Measurements from ENCODE around the gene LARGE1.

The LARGE1 gene

DNA sequence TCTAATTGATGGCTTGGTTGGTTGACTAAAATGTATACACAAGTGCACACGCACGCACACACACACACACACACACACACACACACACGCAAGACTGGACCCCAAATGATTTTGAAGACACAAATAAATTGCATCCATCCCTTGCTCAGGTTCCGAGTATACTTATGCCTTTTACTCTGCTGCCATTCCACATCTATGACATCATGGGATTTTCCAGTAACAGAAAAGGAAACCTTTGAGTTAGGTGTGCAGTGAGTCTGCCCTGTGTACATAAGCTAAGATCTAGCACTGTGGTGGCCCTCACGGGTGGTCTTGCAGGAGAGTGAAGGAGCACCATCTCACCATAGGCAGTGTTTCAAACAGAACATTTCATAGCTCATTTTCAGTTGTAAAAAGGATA is 20.5 kb upstream of the LARGE1 start:
- TF ChIP-seq, protein P1, sequence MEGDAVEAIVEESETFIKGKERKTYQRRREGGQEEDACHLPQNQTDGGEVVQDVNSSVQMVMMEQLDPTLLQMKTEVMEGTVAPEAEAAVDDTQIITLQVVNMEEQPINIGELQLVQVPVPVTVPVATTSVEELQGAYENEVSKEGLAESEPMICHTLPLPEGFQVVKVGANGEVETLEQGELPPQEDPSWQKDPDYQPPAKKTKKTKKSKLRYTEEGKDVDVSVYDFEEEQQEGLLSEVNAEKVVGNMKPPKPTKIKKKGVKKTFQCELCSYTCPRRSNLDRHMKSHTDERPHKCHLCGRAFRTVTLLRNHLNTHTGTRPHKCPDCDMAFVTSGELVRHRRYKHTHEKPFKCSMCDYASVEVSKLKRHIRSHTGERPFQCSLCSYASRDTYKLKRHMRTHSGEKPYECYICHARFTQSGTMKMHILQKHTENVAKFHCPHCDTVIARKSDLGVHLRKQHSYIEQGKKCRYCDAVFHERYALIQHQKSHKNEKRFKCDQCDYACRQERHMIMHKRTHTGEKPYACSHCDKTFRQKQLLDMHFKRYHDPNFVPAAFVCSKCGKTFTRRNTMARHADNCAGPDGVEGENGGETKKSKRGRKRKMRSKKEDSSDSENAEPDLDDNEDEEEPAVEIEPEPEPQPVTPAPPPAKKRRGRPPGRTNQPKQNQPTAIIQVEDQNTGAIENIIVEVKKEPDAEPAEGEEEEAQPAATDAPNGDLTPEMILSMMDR (IDR thresholded peaks at IDR 0.05; ENCODE audit: low read depth, low read length), result no peak
- no peak overlapping the region for H3K4me3 ChIP-seq (ENCODE audit: low read depth, low read length)

DNA sequence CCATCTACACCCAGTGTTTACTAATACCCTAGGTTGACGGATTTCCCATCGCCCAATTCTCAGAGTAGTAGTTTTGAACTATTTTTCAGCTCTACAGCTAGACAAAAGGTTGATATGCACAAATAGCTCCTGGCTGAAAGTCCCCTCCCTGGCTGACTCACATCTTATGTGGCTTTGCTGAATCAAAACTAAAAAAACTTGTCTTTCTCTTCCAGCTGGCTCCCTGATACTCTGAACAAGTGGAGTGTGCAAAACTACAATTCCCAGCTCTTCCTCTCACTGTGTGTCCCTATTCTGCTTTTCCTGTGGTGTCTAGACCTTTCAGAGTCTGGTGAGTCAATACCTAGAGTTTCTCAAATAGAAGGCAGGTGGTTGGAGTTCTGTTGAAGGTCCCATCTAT is 12.7 kb upstream of the LARGE1 start:
- TF ChIP-seq, protein P1 (IDR thresholded peaks at IDR 0.05; ENCODE audit: low read depth, low read length), result no peak

DNA sequence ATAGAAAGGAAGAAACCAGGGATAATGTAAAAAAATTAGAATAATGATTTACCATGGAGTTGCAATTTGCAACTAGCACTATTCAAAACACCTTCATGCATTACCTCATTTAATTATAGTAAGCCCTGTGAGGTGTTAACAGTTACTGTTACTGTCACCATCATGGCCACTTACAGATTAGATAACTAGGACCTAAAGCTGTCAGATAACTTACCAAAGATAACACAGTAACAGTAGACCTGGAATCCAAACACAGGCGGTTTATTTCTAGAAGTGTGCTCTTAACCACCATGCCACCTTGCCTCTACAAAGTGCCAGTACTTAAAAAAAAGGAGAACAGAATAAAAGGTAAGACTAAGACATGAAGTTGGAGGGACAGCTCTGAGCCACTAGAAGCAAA is 11.1 kb upstream of the LARGE1 start:
- TF ChIP-seq, protein P1 (IDR thresholded peaks at IDR 0.05; ENCODE audit: low read depth, low read length), result no peak
- H3K4me3 ChIP-seq (ENCODE audit: low read depth, low read length), result no peak overlapping the region

More for the DNA sequence above, 12.7 kb upstream of the LARGE1 start:
- no peak overlapping the region for H3K4me3 ChIP-seq (ENCODE audit: low read depth, low read length)

DNA sequence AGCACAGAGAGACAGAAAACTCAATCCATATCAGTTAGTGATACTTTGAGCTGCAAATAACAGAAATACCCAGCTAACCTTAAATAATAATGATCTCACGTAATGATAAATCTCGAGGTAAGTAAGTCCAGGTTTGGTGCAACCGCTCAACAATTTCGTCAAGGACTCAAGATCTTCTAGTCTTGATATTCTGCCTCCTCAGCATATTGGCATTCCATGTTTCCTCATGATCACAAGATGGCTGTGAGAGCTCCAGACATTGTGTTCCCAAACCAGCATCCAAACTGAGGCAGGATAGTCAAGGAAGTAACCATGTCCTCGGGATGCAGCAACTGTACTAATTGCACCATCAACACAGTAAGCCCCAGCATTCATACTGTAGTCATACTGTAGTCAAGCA is 7.5 kb upstream of the LARGE1 start:
- TF ChIP-seq, protein P1 (IDR thresholded peaks at IDR 0.05; ENCODE audit: low read depth, low read length), result no peak

DNA sequence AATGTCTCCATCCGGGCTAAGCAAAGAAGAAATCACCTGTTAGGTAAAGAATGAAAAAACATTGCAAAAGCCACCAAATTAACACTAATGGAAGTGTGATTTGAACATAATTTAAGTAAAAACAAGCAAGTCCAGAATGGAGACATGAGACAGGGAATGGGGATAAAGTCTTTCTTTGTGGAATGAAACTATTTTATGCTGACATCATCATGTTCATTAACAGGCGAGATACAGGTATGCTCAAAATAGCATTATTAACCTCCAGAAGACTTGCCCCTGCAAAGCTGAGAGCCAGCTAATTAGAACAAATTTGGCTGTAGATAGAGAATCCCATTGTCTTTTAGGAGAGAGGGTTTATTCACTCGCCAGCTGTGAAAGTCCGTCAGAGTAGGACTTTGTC is 4.9 kb upstream of the LARGE1 start:
- TF ChIP-seq, protein P1 (IDR thresholded peaks at IDR 0.05; ENCODE audit: low read depth, low read length), result no peak
- no peak overlapping the region for H3K4me3 ChIP-seq (ENCODE audit: low read depth, low read length)

More for the DNA sequence above, 7.5 kb upstream of the LARGE1 start:
- H3K4me3 ChIP-seq (ENCODE audit: low read depth, low read length), result no peak overlapping the region

DNA sequence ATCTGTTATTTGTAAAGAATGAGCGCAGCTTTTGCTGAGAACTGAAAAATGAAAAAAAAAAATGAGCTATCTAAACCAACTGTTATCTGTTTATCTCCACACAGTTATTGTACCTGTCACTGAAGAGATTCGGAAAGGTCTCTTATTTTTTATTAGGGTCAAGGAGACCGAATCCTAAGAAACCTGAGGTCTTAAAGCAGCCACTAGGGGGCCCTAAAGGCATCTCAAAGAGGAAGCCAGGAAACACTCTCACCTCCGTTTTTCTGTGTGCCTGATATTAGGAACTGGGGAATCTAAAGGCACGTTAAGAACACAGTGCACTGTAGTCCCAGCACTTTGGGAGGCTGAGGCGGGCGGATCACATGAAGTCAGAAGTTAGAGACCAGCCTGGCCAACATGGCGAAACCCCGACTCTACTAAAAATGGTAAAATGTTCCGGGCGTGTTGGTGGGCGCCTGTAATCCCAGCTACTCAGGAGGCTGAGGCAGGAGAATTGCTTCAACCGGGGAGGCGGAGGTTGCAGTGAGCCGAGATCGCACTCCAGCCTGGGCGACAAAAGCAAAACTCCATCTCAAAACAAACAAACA is 3.5 kb upstream of the LARGE1 start:
- TF ChIP-seq, protein P1 (IDR thresholded peaks at IDR 0.05; ENCODE audit: low read depth, low read length), result peak; percentile 72
- H3K4me3 ChIP-seq (ENCODE audit: low read depth, low read length), result no peak overlapping the region

DNA sequence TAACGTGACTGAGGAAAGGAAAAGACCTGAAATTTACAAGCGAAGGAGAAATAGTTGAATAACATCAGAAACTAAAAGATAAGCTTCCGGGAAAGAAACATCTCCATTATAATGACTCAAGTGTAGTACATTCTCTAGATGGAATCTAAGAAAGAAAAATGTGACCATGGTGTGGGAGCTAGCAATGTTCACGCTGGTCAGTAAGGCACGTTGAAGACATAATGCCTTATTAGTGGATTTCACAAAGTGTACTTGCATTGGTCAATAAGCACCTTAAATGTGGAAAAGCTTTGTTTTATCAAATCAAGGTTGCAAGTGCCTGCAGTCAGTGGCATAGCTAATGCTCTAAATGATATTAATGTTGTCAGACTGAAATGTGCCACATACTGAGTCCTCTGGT is 2.8 kb upstream of the LARGE1 start:
- TF ChIP-seq, protein P1 (IDR thresholded peaks at IDR 0.05; ENCODE audit: low read depth, low read length), result no peak
- peak overlapping the region; percentile 86 for H3K4me3 ChIP-seq (ENCODE audit: low read depth, low read length)
